ENCODE data around the gene LYPD6B. TPM values are rescaled to one million over a fixed set of nuclear protein-coding genes. Genes with fewer than 3 reads are reported as not detected.

The LYPD6B gene
- total RNA-seq, 1 experiment from 2014 or later = not detected

GRCh38 chr2:149134335-149134923 lies 95.9 kb downstream of the LYPD6B start:
- Histone ChIP-seq H3K9me3 (ENCODE audit: low read depth, low read length, poor library complexity, severe bottlenecking) (no peaks in the 10 kb centered on the region), H3K36me3 (ENCODE audit: insufficient read depth, low read length, poor library complexity, severe bottlenecking) (no peaks in the 10 kb centered on the region), H3K27me3 (replicated peaks; ENCODE audit: insufficient read depth, low read depth, low read length, poor library complexity) (no peaks in the 10 kb centered on the region), H3K4me1 (ENCODE audit: insufficient read depth, low read length, poor library complexity, severe bottlenecking) (no peaks in the 10 kb centered on the region), H3K4me3 (ENCODE audit: low read depth, low read length, poor library complexity, severe bottlenecking) (no peak overlapping the region), H3K27ac (ENCODE audit: low read depth, low read length, poor library complexity, severe bottlenecking) (no peak overlapping the region)
- TF ChIP-seq EZH2 (IDR thresholded peaks at IDR 0.05; ENCODE audit: borderline replicate concordance, low read depth, low read length, poor library complexity, severe bottlenecking) (no peak), CTCF (conservative IDR thresholded peaks at IDR 0.05; ENCODE audit: low read depth, low read length) (no peak)
- POLR2A ChIA-PET (ENCODE audit: low non-redundant PET) = no interaction called here
- CTCF ChIA-PET = no interaction called here
- DNase-seq (ENCODE audit: low spot score) = peak; percentile 24
- BruUV-seq (replicated peaks) = no TSS peak
- intact Hi-C loops (cut with micrococcal nuclease; ENCODE audit: unreplicated experiment) = no loop called here

GRCh38 chr2:149136111-149136510 lies 97.6 kb downstream of the LYPD6B start:
- ChIA-PET CTCF (no interaction called here), POLR2A (ENCODE audit: low non-redundant PET) (no interaction called here)
- Histone ChIP-seq H3K27me3 (replicated peaks; ENCODE audit: insufficient read depth, low read depth, low read length, poor library complexity) (no peaks in the 10 kb centered on the region), H3K4me3 (ENCODE audit: low read depth, low read length, poor library complexity, severe bottlenecking) (no peak overlapping the region), H3K4me1 (ENCODE audit: insufficient read depth, low read length, poor library complexity, severe bottlenecking) (no peaks in the 10 kb centered on the region), H3K9me3 (ENCODE audit: low read depth, low read length, poor library complexity, severe bottlenecking) (no peaks in the 10 kb centered on the region), H3K36me3 (ENCODE audit: insufficient read depth, low read length, poor library complexity, severe bottlenecking) (no peaks in the 10 kb centered on the region), H3K27ac (ENCODE audit: low read depth, low read length, poor library complexity, severe bottlenecking) (no peak overlapping the region)
- no TSS peak for BruUV-seq (replicated peaks)
- no peak for DNase-seq (ENCODE audit: low spot score)
- intact Hi-C loops (cut with micrococcal nuclease; ENCODE audit: unreplicated experiment) = no loop called here
- TF ChIP-seq EZH2 (IDR thresholded peaks at IDR 0.05; ENCODE audit: borderline replicate concordance, low read depth, low read length, poor library complexity, severe bottlenecking) (no peak), CTCF (conservative IDR thresholded peaks at IDR 0.05; ENCODE audit: low read depth, low read length) (no peak)

- Histone ChIP-seq H3K36me3 (ENCODE audit: insufficient read depth, low read length, poor library complexity, severe bottlenecking) (no peaks in the 10 kb centered on the region), H3K4me3 (ENCODE audit: low read depth, low read length, poor library complexity, severe bottlenecking) (no peak overlapping the region), H3K4me1 (ENCODE audit: insufficient read depth, low read length, poor library complexity, severe bottlenecking) (no peaks in the 10 kb centered on the region), H3K27me3 (replicated peaks; ENCODE audit: insufficient read depth, low read depth, low read length, poor library complexity) (no peaks in the 10 kb centered on the region), H3K9me3 (ENCODE audit: low read depth, low read length, poor library complexity, severe bottlenecking) (no peaks in the 10 kb centered on the region), H3K27ac (ENCODE audit: low read depth, low read length, poor library complexity, severe bottlenecking) (no peak overlapping the region)
- POLR2A ChIA-PET (ENCODE audit: low non-redundant PET) = no interaction called here
- no peak for DNase-seq (ENCODE audit: low spot score)
- CTCF ChIA-PET = no interaction called here
- TF ChIP-seq CTCF (conservative IDR thresholded peaks at IDR 0.05; ENCODE audit: low read depth, low read length) = no peak
- no peak for TF ChIP-seq EZH2 (IDR thresholded peaks at IDR 0.05; ENCODE audit: borderline replicate concordance, low read depth, low read length, poor library complexity, severe bottlenecking)
- intact Hi-C loops (cut with micrococcal nuclease; ENCODE audit: unreplicated experiment) = no loop called here
- BruUV-seq (replicated peaks) = no TSS peak
Observed at GRCh38 chr2:149141046-149141445, 102.5 kb downstream of the LYPD6B start.

Data from A673 (cell line).